Measurements from ENCODE around the gene FHOD3.

FHOD3 gene

GRCh38 chr18:36643061-36643460 lies 345.5 kb downstream of the FHOD3 start:
- DNase-seq: no peak

GRCh38 chr18:36648803-36649202 lies 351.3 kb downstream of the FHOD3 start:
- no peak for DNase-seq

GRCh38 chr18:36649205-36649604 lies 351.7 kb downstream of the FHOD3 start:
- DNase-seq: no peak

- no peak for DNase-seq
Measured at GRCh38 chr18:36650266-36650665, 352.8 kb downstream of the FHOD3 start.

GRCh38 chr18:36650906-36651305 lies 353.4 kb downstream of the FHOD3 start:
- DNase-seq: no peak

- no peak for DNase-seq
Measured at GRCh38 chr18:36652503-36652902, 355.0 kb downstream of the FHOD3 start.

GRCh38 chr18:36653141-36653869 lies 355.8 kb downstream of the FHOD3 start:
- DNase-seq: no peak

- DNase-seq: no peak
Measured at GRCh38 chr18:36653870-36654269, 356.4 kb downstream of the FHOD3 start.

GRCh38 chr18:36655074-36655473 lies 357.6 kb downstream of the FHOD3 start:
- no peak for DNase-seq

- no peak for DNase-seq
Measured at GRCh38 chr18:36655930-36656329, 358.4 kb downstream of the FHOD3 start.

GRCh38 chr18:36658611-36659010 lies 361.1 kb downstream of the FHOD3 start:
- no peak for DNase-seq

GRCh38 chr18:36660311-36660710 lies 362.8 kb downstream of the FHOD3 start:
- no peak for DNase-seq

GRCh38 chr18:36661999-36662398 lies 364.5 kb downstream of the FHOD3 start:
- no peak for DNase-seq

GRCh38 chr18:36663312-36663711 lies 365.8 kb downstream of the FHOD3 start:
- no peak for DNase-seq

GRCh38 chr18:36665952-36666351 lies 368.4 kb downstream of the FHOD3 start:
- DNase-seq: no peak

GRCh38 chr18:36667811-36668210 lies 370.3 kb downstream of the FHOD3 start:
- no peak for DNase-seq

GRCh38 chr18:36668349-36668748 lies 370.8 kb downstream of the FHOD3 start:
- no peak for DNase-seq

GRCh38 chr18:36672437-36673344 lies 375.2 kb downstream of the FHOD3 start:
- DNase-seq: no peak

GRCh38 chr18:36673452-36673851 lies 375.9 kb downstream of the FHOD3 start:
- no peak for DNase-seq

- DNase-seq: no peak
Measured at GRCh38 chr18:36675076-36675475, 377.6 kb downstream of the FHOD3 start.

GRCh38 chr18:36675542-36675941 lies 378.0 kb downstream of the FHOD3 start:
- DNase-seq: no peak

GRCh38 chr18:36676629-36677028 lies 379.1 kb downstream of the FHOD3 start:
- DNase-seq: no peak

- DNase-seq: no peak
Measured at GRCh38 chr18:36680042-36680441, 382.5 kb downstream of the FHOD3 start.

- DNase-seq: no peak
Measured at GRCh38 chr18:36685580-36685979, 388.1 kb downstream of the FHOD3 start.
